HEK293T (cell line): ENCODE results near the gene IQGAP3.

Source experiments
- FOXK2 ChIP-seq: fragments of 450-650 bp; IDR thresholded peaks from 2 replicates; pipeline ENCODE4 v1.6.1; 2016; ENCODE audit warnings: mild to moderate bottlenecking
- FOXM1 ChIP-seq: fragments of 450-650 bp; IDR thresholded peaks from 2 replicates; pipeline ENCODE4 v1.6.1; 2017; ENCODE audit warnings: mild to moderate bottlenecking, borderline replicate concordance
- LEF1 ChIP-seq: fragments of 450-650 bp; IDR thresholded peaks from 2 replicates; pipeline ENCODE4 v1.6.1; 2017; ENCODE audit warnings: mild to moderate bottlenecking, borderline replicate concordance
- PKNOX1 ChIP-seq: fragments of 450-650 bp; IDR thresholded peaks from 2 replicates; pipeline ENCODE4 v1.6.1; 2016
- SP1 ChIP-seq: fragments of 450-650 bp; IDR thresholded peaks from 2 replicates; pipeline ENCODE4 v1.6.1; 2017

GRCh38 chr1:156487862-156488261, 84.5 kb downstream of the IQGAP3 start:
- TF ChIP-seq FOXM1 (no peak), LEF1 (no peak), SP1 (no peak), PKNOX1 (no peak), FOXK2 (no peak)
